Measurements from ENCODE around the gene QRSL1. TPM values are rescaled to one million over a fixed set of nuclear protein-coding genes. Genes with fewer than 3 reads are reported as not detected.
A peak's percentile ranks its signal among the peaks of the same experiment; 100 is the strongest.
"Not testable (repeated sequence)": the region's sequence is repeated elsewhere in the genome, so short reads cannot be mapped to it uniquely, and the experiment has no call there.

Gene QRSL1
- total RNA-seq, 1 donor from 2014 or later = 23.0 TPM

GRCh38 chr6:106622412-106622811 is 7.0 kb upstream of the QRSL1 start:
- H3K36me3 ChIP-seq = no peaks in the 10 kb centered on the region
- H3K9me3 Mint-ChIP-seq = no peaks in the 10 kb centered on the region
- no peak overlapping the region for H3K27ac Mint-ChIP-seq
- no peak overlapping the region for H3K9ac ChIP-seq
- no peak overlapping the region for H3K4me2 ChIP-seq
- no peaks in the 10 kb centered on the region for H3K79me2 ChIP-seq (ENCODE audit: low read depth)
- H4K20me1 ChIP-seq (ENCODE audit: low read depth) = no peaks in the 10 kb centered on the region
- no peak overlapping the region for H2AFZ ChIP-seq (replicated peaks)
- peaks cover 7% of the 10 kb centered on the region for H3K36me3 Mint-ChIP-seq
- H3K9me3 ChIP-seq (ENCODE audit: low read depth) = no peaks in the 10 kb centered on the region
- H3K4me1 ChIP-seq = no peaks in the 10 kb centered on the region
- TF ChIP-seq EZH2 (IDR thresholded peaks at IDR 0.05) = no peak
- no peak for TF ChIP-seq CTCF (IDR thresholded peaks at IDR 0.05)
- TF ChIP-seq EZH2phosphoT487 (IDR thresholded peaks at IDR 0.05) = no peak
- peaks cover 3% of the 10 kb centered on the region for H3K4me1 Mint-ChIP-seq
- H3K27me3 ChIP-seq = no peaks in the 10 kb centered on the region
- H3K27ac ChIP-seq = no peak overlapping the region
- peaks cover 2% of the 10 kb centered on the region for H3K27me3 Mint-ChIP-seq (ENCODE audit: insufficient read depth, low read depth)
- no peak for DNase-seq (ENCODE audit: low spot score)
- no peak overlapping the region for H3K4me3 Mint-ChIP-seq
- no peak overlapping the region for H3K4me3 ChIP-seq
- no peaks in the 10 kb centered on the region for H3F3A ChIP-seq (ENCODE audit: low read depth)

GRCh38 chr6:106623039-106623438 is 6.3 kb upstream of the QRSL1 start:
- peaks cover 1% of the 10 kb centered on the region for H3K79me2 ChIP-seq (ENCODE audit: low read depth)
- H3K27me3 ChIP-seq = no peaks in the 10 kb centered on the region
- no peak overlapping the region for H2AFZ ChIP-seq (replicated peaks)
- H3K4me1 Mint-ChIP-seq = peaks cover 3% of the 10 kb centered on the region
- H3K27ac Mint-ChIP-seq = no peak overlapping the region
- no peak overlapping the region for H3K4me3 Mint-ChIP-seq
- H3K4me1 ChIP-seq = no peaks in the 10 kb centered on the region
- no peak overlapping the region for H3K27ac ChIP-seq
- H3K9ac ChIP-seq = no peak overlapping the region
- no peak for DNase-seq (ENCODE audit: low spot score)
- no peaks in the 10 kb centered on the region for H3K9me3 Mint-ChIP-seq
- peaks cover 7% of the 10 kb centered on the region for H3K36me3 Mint-ChIP-seq
- no peaks in the 10 kb centered on the region for H3K9me3 ChIP-seq (ENCODE audit: low read depth)
- no peaks in the 10 kb centered on the region for H4K20me1 ChIP-seq (ENCODE audit: low read depth)
- no peak overlapping the region for H3K4me3 ChIP-seq
- no peak overlapping the region for H3K4me2 ChIP-seq
- H3K36me3 ChIP-seq = no peaks in the 10 kb centered on the region
- H3K27me3 Mint-ChIP-seq (ENCODE audit: insufficient read depth, low read depth) = peaks cover 2% of the 10 kb centered on the region
- TF ChIP-seq EZH2 (IDR thresholded peaks at IDR 0.05) (no peak), EZH2phosphoT487 (IDR thresholded peaks at IDR 0.05) (no peak), CTCF (IDR thresholded peaks at IDR 0.05) (no peak)
- no peaks in the 10 kb centered on the region for H3F3A ChIP-seq (ENCODE audit: low read depth)

GRCh38 chr6:106626485-106626884 is 2.9 kb upstream of the QRSL1 start:
- Histone ChIP-seq H3K79me2 (ENCODE audit: low read depth) (peaks cover 30% of the 10 kb centered on the region), H3K9ac (no peak overlapping the region), H2AFZ (replicated peaks) (no peak overlapping the region), H3K4me1 (peaks cover 6% of the 10 kb centered on the region), H3K27me3 (no peaks in the 10 kb centered on the region), H3K36me3 (no peaks in the 10 kb centered on the region), H3K4me2 (no peak overlapping the region), H3F3A (ENCODE audit: low read depth) (peaks cover 14% of the 10 kb centered on the region), H3K4me3 (no peak overlapping the region), H3K27ac (no peak overlapping the region), H3K9me3 (ENCODE audit: low read depth) (no peaks in the 10 kb centered on the region), H4K20me1 (ENCODE audit: low read depth) (no peaks in the 10 kb centered on the region)
- no peak for TF ChIP-seq CTCF (IDR thresholded peaks at IDR 0.05)
- no peak for TF ChIP-seq EZH2phosphoT487 (IDR thresholded peaks at IDR 0.05)
- TF ChIP-seq EZH2 (IDR thresholded peaks at IDR 0.05) = no peak
- Mint-ChIP-seq H3K4me3 (no peak overlapping the region), H3K27me3 (ENCODE audit: insufficient read depth, low read depth) (peaks cover 2% of the 10 kb centered on the region), H3K36me3 (peaks cover 7% of the 10 kb centered on the region), H3K27ac (no peak overlapping the region), H3K4me1 (peaks cover 11% of the 10 kb centered on the region), H3K9me3 (no peaks in the 10 kb centered on the region)
- DNase-seq (ENCODE audit: low spot score) = no peak

- not testable (repeated sequence) for H3K4me3 Mint-ChIP-seq; H3K36me3 Mint-ChIP-seq; H3K27me3 ChIP-seq; H3K9ac ChIP-seq; H3K27me3 Mint-ChIP-seq (ENCODE audit: insufficient read depth, low read depth); H3K9me3 ChIP-seq (ENCODE audit: low read depth); H3K27ac ChIP-seq; H3K36me3 ChIP-seq; H3K27ac Mint-ChIP-seq; H4K20me1 ChIP-seq (ENCODE audit: low read depth); H3K4me1 ChIP-seq; H2AFZ ChIP-seq (replicated peaks); H3K9me3 Mint-ChIP-seq; DNase-seq (ENCODE audit: low spot score); H3K4me3 ChIP-seq
- Histone ChIP-seq H3F3A (ENCODE audit: low read depth) (peaks cover 14% of the 10 kb centered on the region), H3K79me2 (ENCODE audit: low read depth) (peaks cover 43% of the 10 kb centered on the region), H3K4me2 (peak overlapping the region; percentile 86)
- H3K4me1 Mint-ChIP-seq = peaks cover 11% of the 10 kb centered on the region
Observed at GRCh38 chr6:106627760-106628159, 1.6 kb upstream of the QRSL1 start.

Measured in neural progenitor cell (in vitro differentiated cells).